HG02678 (cell line): Measurements from ENCODE around the gene GPR15LG.
"Not testable (repeated sequence)": the region's sequence is repeated elsewhere in the genome, so short reads cannot be mapped to it uniquely, and the experiment has no call there.

Source experiments
- ATAC-seq: cut with Tn5 transposase; IDR thresholded peaks from one replicate; pipeline ENCODE4 v1.9.1; 2021; ENCODE audit warnings: mild to moderate bottlenecking, moderate library complexity; ENCODE audit not compliant: unreplicated experiment

GPR15LG gene

DNA sequence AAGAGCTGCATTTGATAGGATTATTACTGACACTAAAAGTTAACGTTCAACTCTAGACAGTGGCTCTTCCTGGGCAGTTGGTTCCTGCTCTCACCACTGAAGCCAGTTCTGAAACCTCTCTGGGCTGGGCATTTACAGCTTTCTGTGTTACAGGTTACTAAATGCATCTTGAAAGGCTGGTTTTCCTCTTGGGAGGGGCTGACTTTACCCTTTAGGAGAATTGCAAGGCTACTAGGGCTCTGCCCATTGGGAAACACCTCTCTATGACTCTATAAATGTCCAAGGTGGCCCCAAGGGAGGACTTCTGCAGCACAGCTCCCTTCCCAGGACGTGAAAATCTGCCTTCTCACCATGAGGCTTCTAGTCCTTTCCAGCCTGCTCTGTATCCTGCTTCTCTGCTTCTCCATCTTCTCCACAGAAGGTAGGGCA, at the start of gene GPR15LG:
TSS of gene GPR15LG (plus strand) at position 301 of the 429 bp plus-strand sequence. CDS start at position 352, 51 bp downstream.
- ATAC-seq = peak; percentile 42

DNA sequence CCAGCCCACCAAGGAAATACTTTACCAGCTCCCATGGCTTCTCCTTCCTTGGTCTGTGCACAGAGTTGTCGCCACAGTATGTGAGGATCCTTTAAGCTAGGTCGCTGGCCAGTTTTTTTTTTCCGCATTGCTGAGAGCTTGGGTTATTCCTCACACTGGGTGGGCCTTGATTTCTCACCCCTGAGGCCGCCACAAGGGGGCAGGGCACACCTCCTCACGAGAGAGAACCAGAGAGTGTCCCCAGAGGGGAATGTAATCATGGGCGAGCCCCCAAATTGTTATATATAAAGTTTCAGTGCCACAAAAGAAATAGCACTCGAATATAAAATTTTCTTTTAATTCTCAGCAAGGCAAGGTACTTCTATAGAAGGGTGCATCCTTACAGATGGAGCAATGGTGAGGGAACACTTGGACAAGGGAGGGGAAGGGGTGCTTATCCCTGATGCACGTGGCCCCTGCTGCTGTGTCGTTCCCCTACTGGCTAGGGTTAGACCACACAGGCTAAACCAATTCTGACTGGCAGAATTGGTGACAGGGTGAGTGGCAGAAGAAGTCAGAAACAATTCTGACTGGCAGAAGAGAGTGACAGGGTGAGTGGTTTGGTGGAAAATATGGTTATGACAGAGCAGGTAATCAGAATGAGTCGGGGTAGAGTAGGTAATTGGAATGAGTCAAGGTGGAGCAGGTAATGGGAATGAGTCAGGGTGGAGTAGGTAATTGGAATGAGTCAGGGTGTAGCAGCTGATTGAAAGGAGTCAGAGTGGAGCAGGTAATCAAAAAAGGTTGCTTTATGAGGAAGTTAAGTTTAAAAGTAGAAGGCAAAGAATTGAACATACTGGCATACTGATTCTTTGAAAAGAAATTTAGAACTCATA, 47.5 kb upstream of the GPR15LG start:
- not testable (repeated sequence) for ATAC-seq

DNA sequence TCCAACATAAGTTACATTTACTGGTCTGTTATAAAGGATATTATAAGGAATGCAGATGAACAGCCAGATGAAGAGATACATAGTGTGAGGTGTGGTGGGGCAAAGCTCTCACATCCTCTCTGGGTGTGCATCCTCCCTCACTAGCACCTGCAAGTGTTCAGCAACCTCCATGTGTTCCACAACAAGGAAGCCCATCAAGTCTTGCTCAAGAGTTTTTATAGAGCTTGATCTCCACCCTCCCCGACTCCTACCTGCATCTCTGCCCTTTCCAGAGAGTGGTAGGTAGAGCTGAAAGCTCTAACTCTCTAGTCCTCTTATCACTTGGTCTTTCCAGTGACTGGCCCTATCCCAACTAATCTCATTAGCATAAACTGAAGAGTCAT, 46.8 kb upstream of the GPR15LG start:
- ATAC-seq = no peak

DNA sequence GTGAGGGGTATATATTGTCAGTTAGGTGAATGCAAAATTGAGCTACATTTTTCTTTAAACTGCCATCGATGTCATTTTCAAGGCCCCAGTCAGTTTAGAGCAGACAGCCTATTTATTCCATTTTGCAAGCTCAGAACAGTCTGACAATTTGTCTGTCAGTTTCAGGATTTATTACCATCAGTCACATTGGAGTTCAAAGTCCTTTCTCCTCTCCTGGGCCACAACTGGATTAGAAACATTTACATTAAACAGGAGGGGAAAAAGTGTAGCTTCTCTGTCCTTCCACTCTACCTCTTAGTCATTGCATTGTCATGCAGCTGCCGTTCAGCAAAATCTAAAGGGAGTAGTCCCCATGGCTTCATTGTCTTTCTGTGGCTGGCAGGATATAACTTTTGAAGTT, 37.8 kb upstream of the GPR15LG start:
- ATAC-seq = no peak

DNA sequence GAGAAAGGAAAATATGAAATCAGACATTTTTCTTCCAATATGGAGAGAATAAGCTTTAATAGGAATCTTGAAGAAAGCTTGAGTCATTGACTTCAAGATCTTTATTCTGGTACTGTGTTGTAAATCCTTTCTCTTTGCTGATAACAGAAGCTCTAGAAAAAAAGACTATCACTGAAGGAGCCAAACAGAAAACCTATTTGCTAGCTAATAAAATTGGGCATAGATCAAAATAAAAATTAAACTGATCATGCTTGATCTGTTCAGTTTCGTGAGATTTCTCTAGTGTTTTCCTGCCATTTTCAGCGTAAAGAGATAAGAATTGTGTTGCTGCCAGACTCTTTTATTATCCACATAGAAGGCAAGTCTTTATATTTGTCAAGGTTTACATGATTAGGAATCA, 35.8 kb upstream of the GPR15LG start:
- ATAC-seq = no peak

DNA sequence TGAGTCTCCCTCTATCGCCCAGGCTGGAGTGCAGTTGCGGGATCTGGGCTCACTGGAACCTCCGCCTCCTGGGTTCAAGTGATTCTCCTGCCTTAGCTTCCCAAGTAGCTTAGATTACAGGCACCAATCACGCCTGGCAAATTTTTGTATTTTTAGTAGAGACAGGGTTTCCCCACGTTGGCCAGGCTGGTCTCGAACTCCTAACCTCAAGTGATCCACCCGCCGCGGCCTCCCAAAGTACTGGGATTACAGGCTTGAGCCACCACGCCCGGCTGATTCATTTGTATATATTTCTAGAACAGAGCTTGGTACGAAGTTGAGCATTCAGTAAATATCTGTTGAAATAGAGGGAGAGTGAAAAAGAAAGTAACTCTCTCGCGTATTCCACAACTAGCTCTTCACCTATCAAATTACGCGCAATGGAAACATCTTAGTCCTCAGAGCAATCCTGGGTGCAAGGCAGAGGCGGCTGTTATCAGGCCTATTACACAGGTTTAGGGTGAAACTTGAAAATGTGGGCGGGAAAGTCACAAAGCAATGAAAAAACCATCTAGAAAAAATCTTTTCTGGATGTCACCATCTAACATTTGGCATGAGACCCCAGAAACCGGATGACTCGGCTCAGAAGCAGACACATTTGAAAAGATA, 35.0 kb upstream of the GPR15LG start:
- no peak for ATAC-seq

DNA sequence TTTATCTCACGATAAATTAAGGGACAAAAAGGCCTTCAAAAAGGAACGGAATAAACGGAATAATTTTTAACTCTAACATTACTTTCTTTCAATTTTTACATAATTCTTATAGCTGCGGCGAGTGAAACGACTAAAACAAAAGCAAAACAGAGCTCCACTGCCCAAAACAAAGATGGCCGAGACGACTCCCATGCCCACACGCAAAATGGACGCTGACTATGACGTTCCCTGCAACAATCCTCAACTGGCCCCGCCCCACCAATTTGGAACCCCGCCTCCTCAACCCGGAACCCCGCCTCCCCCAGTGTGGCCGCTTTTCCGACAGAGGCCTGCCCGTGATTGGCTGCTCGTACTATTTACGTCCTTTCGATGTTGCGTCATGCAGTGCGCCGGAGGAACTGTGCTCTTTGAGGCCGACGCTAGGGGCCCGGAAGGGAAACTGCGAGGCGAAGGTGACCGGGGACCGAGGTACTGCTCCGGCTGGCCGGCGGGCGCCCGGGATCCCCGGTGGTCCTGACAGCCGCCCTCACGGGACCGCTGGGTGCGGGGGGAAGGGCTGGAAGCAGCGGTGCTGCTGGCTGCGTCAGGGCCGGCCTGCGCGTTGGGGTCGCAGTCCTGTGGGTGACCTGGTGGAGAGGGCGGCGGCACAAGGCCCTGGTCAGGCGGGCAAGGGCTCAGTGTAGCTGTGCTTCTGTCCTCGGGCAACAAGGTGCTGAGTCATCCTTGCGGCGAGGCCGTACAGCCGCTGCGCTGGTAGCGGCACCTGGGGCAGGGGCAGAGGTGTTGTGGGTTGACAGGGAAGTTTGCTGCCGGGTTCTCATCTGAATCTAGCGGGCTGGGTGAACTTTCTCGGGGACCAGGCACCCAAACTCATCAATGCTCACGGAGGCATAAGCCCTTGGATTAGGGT, 34.2 kb upstream of the GPR15LG start, which contains the start of gene GHITM:
TSS of gene GHITM (plus strand) at position 384 of the 910 bp plus-strand sequence. CDS start 1,992 bp downstream, outside the sequence.
- ATAC-seq = peak; percentile 99

DNA sequence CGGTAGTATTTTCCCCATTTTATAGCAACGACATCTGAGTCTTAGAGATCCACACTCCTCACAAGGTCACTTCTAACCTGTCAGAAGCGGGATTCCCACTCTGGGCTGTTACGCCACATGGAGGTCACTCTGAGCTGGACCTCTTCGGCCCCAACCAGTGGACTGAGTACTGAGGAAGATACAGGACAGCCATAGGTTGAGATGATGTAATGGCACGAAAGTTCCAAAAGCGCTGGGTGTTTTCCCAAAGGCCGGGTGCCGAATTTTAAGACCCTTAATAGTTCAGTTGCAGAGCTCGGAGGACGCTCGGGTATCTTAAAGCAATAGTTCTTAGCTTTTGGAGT, 33.6 kb upstream of the GPR15LG start:
- no peak for ATAC-seq

DNA sequence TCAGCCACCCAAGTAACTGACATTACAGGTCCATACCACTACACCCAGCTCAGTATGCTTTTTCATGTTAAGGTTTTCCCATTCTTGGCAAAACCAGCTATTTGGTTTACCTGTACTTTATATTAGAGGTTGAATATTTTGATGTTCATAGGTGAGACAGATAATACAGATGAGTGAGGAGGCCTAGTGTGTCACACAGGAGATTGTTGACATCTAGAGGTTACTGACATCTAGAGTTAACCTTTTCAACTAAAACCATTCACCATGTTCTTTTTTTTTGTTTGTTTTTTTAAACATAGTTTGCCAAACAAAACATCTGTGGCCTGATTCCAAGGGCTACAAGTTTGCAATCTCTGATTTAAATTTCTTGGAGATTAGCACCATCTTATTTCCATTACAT, 26.3 kb upstream of the GPR15LG start:
- no peak for ATAC-seq

DNA sequence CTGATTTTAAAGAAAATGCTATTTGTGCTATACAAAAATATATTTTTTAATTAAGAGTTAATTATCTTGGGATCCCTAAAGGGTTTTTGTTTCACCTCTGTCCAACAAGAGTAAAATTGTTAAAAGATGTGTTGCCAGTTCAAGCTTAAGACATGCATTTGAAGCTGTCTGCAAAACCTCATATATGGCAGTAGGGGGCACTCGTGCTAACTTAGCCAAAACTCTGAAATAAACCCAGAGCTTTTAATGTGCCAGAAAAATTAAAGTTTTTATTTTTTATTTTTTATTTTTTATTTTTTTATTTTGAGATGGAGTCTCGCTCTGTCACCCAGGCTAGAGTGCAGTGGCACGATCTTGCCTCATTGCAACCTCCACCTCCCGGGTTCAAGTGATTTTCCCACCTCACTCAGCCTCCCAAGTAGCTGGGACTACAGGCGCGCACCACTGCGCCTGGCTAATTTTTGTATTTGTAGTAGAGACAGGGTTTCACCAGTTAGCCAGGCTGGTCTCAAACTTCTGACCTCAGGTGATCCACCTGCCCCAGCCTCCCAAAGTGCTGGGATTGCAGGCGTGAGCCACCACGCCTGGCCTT, 25.5 kb upstream of the GPR15LG start:
- ATAC-seq = not testable (repeated sequence)

DNA sequence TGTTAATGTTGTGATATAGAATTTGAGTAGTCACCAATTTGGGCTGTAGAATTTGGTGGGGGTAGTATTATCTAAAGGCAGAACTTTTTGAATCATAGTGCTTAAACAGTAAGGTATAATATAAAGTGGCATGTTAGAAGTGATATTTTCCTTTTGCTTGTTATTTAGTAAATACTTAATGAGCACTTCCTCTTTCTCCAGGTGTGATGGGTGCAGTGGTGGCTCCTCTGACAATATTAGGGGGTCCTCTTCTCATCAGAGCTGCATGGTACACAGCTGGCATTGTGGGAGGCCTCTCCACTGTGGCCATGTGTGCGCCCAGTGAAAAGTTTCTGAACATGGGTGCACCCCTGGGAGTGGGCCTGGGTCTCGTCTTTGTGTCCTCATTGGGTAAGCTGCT, 23.7 kb upstream of the GPR15LG start:
- no peak for ATAC-seq

DNA sequence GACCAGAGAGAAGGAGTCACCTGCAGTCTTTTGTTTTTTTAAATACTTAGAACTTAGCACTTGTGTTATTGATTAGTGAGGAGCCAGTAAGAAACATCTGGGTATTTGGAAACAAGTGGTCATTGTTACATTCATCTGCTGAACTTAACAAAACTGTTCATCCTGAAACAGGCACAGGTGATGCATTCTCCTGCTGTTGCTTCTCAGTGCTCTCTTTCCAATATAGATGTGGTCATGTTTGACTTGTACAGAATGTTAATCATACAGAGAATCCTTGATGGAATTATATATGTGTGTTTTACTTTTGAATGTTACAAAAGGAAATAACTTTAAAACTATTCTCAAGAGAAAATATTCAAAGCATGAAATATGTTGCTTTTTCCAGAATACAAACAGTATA, 20.8 kb upstream of the GPR15LG start:
- no peak for ATAC-seq

DNA sequence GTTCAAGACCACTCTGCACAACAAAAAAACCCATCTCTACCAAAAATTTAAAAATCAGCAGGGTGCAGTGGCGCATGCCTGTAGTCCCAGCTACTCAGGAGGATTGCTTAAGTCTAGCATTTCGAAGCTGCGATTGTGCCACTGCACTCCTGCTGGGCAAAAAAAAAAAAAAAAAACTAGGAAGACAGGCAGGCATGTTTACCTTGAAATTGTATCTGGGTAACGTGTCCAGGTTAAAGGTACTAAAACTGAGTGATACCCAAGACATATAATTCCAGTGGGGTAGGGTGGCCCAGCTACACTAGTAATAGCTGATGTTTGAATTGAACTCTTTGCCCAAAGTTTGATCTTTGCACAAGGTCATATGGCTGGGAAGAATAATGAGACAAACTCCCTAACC, 18.1 kb upstream of the GPR15LG start:
- no peak for ATAC-seq

DNA sequence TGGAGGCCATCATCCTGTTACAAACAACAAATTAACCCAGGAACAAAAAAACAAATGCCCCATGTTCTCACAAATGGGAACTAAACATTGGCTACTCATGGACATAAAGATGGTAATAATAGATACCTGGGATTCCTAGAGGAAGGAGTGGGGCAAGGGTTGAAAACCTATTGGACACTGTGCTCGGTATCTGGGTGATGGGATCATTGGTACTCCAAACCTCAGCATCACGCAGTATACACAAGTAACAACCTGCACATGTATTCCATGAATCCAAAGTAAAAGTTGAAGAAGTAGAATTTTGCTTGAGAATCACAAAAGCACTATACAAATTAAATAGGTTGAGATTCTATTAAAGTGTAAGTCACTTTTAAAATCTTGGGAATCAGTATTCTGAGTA, 17.6 kb upstream of the GPR15LG start:
- ATAC-seq = no peak

DNA sequence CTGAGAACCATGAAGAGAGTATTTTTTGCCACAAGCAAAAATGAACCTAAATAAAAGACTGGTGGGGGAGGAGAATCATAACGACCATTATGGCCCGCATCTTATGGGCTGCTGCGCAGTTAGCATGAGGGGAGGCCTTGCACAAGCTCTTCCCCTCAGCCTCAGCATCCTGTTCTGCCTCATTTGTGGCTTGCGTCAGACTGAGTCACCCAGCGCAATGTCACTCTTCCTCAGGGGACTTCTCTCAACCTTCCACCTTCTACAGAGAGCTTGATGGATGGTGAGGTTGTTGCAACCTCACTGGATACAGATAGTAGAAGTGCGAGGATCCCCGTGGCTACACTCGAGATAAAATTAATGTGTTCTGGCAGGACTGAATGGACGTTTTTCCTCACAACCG, 16.8 kb upstream of the GPR15LG start:
- ATAC-seq = no peak

DNA sequence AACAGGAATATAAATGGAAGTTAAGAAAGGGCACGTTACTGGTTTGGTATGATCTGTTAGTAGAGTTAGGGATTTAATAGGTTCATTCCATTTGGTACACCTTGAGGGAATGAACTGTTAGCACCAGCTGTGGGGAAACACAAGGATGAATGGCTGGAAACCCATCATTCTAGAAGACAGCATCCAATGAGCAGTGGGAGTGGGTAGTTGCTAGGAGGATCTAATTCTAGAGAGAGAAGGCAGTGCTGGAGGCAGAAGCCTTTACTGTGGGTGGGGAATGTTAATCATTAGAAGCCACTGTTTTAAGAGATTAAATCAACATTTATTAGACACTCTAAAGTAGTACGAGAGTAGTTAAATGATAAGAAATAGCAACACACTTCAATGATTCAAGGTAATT, 15.5 kb upstream of the GPR15LG start:
- no peak for ATAC-seq

DNA sequence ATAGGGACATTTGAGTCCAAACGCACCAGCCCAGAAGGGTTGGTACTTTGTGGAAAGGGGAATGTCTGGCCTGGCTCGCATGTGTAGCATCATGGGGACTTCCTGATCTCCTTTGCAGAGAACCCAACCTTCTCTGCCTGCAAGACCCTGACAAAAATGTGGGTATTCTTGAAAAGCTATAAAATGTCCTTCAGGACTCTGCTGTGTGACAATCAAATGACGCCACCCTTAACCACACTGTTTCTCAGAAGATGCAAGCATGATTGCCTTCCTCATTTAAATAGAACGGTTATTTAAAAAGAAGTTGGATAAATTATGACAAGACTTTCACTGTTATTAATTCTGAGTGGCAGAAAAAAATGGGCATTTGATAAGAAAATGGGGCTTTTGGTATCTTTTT, 15.1 kb upstream of the GPR15LG start:
- ATAC-seq = no peak

DNA sequence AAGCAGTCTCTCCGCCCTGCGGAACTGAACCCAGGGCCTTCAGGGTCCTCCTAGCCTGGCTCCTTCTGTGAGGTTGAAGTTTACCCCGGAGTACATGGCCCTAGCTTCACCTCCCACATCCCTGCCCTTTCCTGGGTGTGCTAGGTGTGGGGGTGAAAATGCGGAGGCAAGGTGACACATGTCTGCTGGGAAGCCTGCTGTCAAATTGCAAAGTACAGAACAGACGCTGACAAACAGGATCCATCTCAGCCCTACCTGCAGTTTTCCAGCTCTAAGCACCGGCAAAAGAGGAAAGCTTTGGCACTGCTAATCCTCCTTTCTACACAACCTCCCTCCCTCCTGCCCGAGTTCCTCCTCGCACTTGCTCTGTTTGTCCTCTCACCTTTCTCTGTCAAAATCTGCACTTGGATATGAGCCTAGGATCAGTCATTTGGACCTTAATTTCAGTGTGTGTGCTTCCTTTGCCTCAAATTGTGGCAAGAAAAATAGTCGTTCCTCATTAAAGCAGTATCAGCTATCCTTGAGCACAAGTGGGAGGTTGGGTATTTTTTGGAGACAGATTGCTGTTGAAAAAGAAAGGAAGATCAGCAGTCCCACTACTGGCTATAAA, 14.4 kb upstream of the GPR15LG start:
- ATAC-seq = no peak

DNA sequence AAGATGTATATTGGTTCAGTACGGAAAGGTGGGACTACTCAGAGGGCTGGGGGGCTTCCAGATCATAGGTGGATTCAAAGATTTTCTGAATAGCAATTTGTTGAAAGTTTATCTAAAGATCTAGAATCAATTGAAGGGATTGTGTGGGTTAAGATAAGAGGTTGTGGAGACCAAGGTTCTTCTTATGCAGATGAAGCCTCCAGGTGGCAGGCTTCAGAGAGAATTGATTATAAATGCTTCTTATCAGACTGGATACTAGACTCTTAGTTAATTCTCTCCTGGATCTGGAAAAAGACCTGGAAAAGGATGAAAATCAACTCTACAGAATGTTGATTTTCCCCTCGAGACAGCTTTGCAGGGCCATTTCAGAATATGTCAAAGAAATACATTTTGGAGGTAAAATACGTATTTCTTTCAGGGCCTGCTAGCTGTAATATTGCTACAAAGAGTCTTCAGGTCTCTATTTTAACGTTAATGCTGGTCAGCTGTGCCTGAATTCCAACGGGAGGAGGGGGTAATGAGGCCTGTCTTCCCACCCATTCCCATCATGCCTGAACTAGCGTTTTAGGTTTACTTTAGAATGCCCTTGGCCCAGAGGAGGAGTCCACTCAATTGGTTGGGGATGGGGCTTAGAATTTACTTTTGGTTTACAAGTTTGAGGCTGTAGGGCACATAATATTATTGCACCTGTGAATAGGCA, 12.8 kb upstream of the GPR15LG start:
- ATAC-seq = no peak

DNA sequence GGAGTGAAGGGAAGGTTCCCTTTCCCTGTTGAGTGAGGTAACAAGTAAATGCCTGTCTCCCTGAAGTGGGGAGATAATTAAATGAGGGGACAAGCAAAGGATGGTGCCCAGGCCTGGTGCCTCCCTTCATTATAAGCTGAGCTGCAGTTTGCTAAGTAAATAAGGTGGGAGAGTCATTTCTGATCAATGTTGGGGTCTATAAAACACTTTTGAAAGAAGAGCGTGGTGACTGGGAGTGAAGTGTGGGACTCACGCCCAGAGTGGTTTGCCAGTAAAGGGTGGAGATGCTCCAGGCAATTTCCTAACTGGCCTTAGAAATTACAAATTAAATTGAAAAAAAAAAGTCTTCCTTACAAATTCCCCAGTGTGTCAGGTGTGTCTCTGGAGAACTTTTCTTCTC, 9.6 kb upstream of the GPR15LG start:
- ATAC-seq = no peak
